Heart left ventricle (tissue), 16 donors: ENCODE measurements around the gene TNNC1. TPM values are rescaled to one million over a fixed set of nuclear protein-coding genes. Genes with fewer than 3 reads are reported as not detected.

Source experiments
- ATAC-seq, 4 donors: fragments of 200-7000 bp; cut with Tn5 transposase; one replicate each; pipeline ENCODE4 v1.9.1; 2020 to 2022; ENCODE audit warnings: moderate library complexity in 4 of 4, mild to moderate bottlenecking in 3 of 4, moderate number of reproducible peaks in 1 of 4
- DNase-seq, 5 donors: peaks; one replicate each; pipeline ENCODE4 v3.0.0-alpha.2; 2020
- H3K27ac ChIP-seq, 12 donors: fragments of 200-600 bp; sonication (generic) in 4 of 12; one replicate each; pipeline versions ENCODE4 v1.5.0 to v1.8.0; 2016 to 2022; ENCODE audit warnings: mild to moderate bottlenecking in 2 of 12
- H3K27me3 ChIP-seq, 9 donors: fragments of 200-600 bp; sonication (generic) in 2 of 9; one replicate each; pipeline versions ENCODE4 v1.5.1 to v1.8.0; 2016 to 2022; ENCODE audit warnings: mild to moderate bottlenecking in 3 of 9
- H3K36me3 ChIP-seq, 9 donors: fragments of 200-600 bp; sonication (generic) in 2 of 9; one replicate each; pipeline versions ENCODE4 v1.5.0 to v1.8.0; 2018 to 2022; ENCODE audit warnings: mild to moderate bottlenecking in 2 of 9
- H3K4me1 ChIP-seq, 12 donors: fragments of 200-600 bp; sonication (generic) in 4 of 12; one replicate each; pipeline versions ENCODE4 v1.5.0 to v1.8.0; 2016 to 2022; ENCODE audit warnings: mild to moderate bottlenecking in 3 of 12
- H3K4me3 ChIP-seq, 12 donors: fragments of 200-600 bp; sonication (generic) in 4 of 12; one replicate each; pipeline versions ENCODE4 v1.5.0 to v1.8.0; 2017 to 2022; ENCODE audit warnings: mild to moderate bottlenecking in 9 of 12, moderate library complexity in 4 of 12
- H3K9me3 ChIP-seq, 12 donors: fragments of 200-600 bp; sonication (generic) in 4 of 12; one replicate each; pipeline versions ENCODE4 v1.5.0 to v1.8.0; 2016 to 2022; ENCODE audit warnings: mild to moderate bottlenecking in 1 of 12
- POLR2A ChIP-seq, 2 donors: fragments of 450-650 bp; IDR thresholded peaks; one replicate each; pipeline ENCODE4 v1.6.1; 2017; ENCODE audit warnings: antibody characterized with exemption in 2 of 2, mild to moderate bottlenecking in 2 of 2, moderate library complexity in 2 of 2
- WGBS, 4 donors: extraction: QIAGEN DNeasy Blood & Tissue Kit in 2 of 4; methylation state at CpG; one replicate each; pipeline versions ENCODE4 v1.1.5 to v1.1.7; 2013 to 2018; 5-methylcytosine and 5-hydroxymethylcytosine counted together
- intact Hi-C, 10 donors: fragments of 100-400 bp; cut with DNase I; formaldehyde crosslinking; loops; one replicate each; pipeline versions ENCODE4 v1.11.1 to v1.14.2; 2022
- polyA plus RNA-seq, 2 donors: library from polyadenylated mRNA; stranded (reverse); fragments of 200-250 nt; gene quantifications; one replicate each; pipeline ENCODE4 v1.2.3, GENCODE V29; 2013
- total RNA-seq, 9 donors: library from RNA; depleted of rRNA in 2 of 9; stranded (reverse); fragments of >200 nt in 2 of 9; fragmentation: NEBNext Ultra II Directional in 3 of 9; extraction: Animal tissue kit (Norgen Biotek cat#: 25700) in 3 of 9; gene quantifications; one replicate each; pipeline versions ENCODE4 v1.1.0 to v1.2.4, GENCODE V29; 2016 to 2023
- TF ChIP-seq, protein P1 (sequence below), 12 donors: fragments of 200-600 bp; sonication (generic) in 4 of 12; IDR thresholded peaks; one replicate each; pipeline versions ENCODE4 v1.5.0 to v1.8.0; 2018 to 2022; ENCODE audit warnings: antibody characterized with exemption in 12 of 12, mild to moderate bottlenecking in 5 of 12
- donor health status: ischemic (EF 13 %, LVEDD 7.1; RV severe dilation, severe dysfunction).
- donor health status: healthy with polysubstance abuse.
- donor health status: DM: no; HTN: yes; CAD: no.
- donor health status: DM: no; HTN: no; CAD: no.
- donor health status: ischemic (EF 25% LVEDD 6.9; RV normal size, moderate dysfunction).
- donor health status: ischemic (EF 25% LVEDD 5.7; RV mildly dilated, moderate dysfunction).
- donor health status: healthy.
- donor health status: DM: yes; HTN: yes; CAD: no.
- donor health status: ischemic (EF 35%, LVEDD 5.7; RV mildly dilated, moderate dysfunction).
- donor health status: nonischemic (EF 11% LVEDD 7.7; RV severe dilation, severe dysfunction).
- donor health status: DM: yes; HTN: yes; CAD: no.
- donor health status: PGD.
- donor health status: ischemic (EF 29% LVEDD 5.4; RV normal size, mild dysfunction).
- donor health status: nonischemic (EF 23%, LVEDD 6.1; RV moderate dilation, normal function).

TNNC1 gene
- total and polyA plus RNA-seq, 11 donors: 4,301 to 20,003 (median 8,364) TPM

- TF ChIP-seq, protein P1, sequence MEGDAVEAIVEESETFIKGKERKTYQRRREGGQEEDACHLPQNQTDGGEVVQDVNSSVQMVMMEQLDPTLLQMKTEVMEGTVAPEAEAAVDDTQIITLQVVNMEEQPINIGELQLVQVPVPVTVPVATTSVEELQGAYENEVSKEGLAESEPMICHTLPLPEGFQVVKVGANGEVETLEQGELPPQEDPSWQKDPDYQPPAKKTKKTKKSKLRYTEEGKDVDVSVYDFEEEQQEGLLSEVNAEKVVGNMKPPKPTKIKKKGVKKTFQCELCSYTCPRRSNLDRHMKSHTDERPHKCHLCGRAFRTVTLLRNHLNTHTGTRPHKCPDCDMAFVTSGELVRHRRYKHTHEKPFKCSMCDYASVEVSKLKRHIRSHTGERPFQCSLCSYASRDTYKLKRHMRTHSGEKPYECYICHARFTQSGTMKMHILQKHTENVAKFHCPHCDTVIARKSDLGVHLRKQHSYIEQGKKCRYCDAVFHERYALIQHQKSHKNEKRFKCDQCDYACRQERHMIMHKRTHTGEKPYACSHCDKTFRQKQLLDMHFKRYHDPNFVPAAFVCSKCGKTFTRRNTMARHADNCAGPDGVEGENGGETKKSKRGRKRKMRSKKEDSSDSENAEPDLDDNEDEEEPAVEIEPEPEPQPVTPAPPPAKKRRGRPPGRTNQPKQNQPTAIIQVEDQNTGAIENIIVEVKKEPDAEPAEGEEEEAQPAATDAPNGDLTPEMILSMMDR (IDR thresholded peaks at IDR 0.05): no peak
- no peak for TF ChIP-seq POLR2A (IDR thresholded peaks at IDR 0.05)
- peaks cover 0 to 67% (median 63%) of the 10 kb centered on the region in 9 donors for H3K36me3 ChIP-seq
- no peak overlapping the region for H3K4me3 ChIP-seq
- DNase-seq (peak in 3 of 5 donors; percentile 23 to 54 (median 24)), ATAC-seq (no peak)
- no peak overlapping the region for H3K27ac ChIP-seq
- WGBS, 4 donors: 94 to 97% (median 95%) methylated on average over 20 of the region's 20 CpGs
- intact Hi-C loops: loop anchor here in 3 of 10 donors (5.0 to 10.0 kb wide), 4 partner anchors 115 to 922 kb away; partner anchors contain the start of genes GLYCTK (in 1 of the 3) and TWF2 (in 1 of the 3)
- peaks cover 0 to 34% (median 25%) of the 10 kb centered on the region in 12 donors for H3K4me1 ChIP-seq
- no peaks in the 10 kb centered on the region for H3K27me3 ChIP-seq
- H3K9me3 ChIP-seq: no peaks in the 10 kb centered on the region
Observed at GRCh38 chr3:52406791-52407510, 46.9 kb downstream of the TNNC1 start.

DNA sequence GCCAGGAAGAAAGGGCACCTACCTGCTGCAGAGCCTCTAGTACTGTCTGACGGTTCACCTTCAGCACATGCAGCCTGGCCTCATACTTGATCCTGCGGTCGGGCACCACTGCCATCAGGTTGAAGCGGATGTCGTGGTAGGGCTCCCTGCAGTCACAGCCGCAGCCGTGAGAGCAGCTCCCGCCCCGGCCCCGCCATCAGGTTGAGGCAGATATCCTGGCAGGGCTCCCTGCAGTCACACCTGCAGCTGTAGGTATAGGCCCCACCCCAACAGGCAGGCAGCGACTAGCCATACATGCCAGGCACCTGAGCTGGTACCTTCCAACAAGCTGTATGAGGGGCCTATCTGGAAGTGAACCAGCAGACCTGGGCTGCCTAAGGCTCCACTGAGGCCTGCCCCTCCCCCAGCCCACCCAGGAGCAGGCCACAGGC, 47.6 kb downstream of the TNNC1 start:
- Histone ChIP-seq H3K36me3 (peaks cover 0 to 74% (median 70%) of the 10 kb centered on the region in 9 donors), H3K27ac (no peak overlapping the region), H3K4me1 (peaks cover 0 to 29% (median 19%) of the 10 kb centered on the region in 12 donors), H3K27me3 (no peaks in the 10 kb centered on the region), H3K9me3 (no peaks in the 10 kb centered on the region), H3K4me3 (no peak overlapping the region)
- intact Hi-C loops: loop anchor here in 3 of 10 donors (5.0 to 10.0 kb wide), 4 partner anchors 114 to 921 kb away; partner anchors contain the start of genes GLYCTK (in 1 of the 3) and TWF2 (in 1 of the 3)
- ATAC-seq (no peak), DNase-seq (peak in 3 of 5 donors; percentile 20 to 55 (median 21))
- TF ChIP-seq POLR2A (IDR thresholded peaks at IDR 0.05): no peak
- TF ChIP-seq, protein P1 (IDR thresholded peaks at IDR 0.05): no peak
- 92 to 94% (median 94%) methylated on average over 8 to 11 of the region's 11 CpGs for WGBS, 4 donors

GRCh38 chr3:52405601-52406110, 48.2 kb downstream of the TNNC1 start:
- 71 to 89% (median 79%) methylated on average over 3 to 4 of the region's 4 CpGs for WGBS, 4 donors
- Histone ChIP-seq H3K36me3 (peaks cover 0 to 79% (median 76%) of the 10 kb centered on the region in 9 donors), H3K27ac (no peak overlapping the region), H3K4me3 (no peak overlapping the region), H3K4me1 (peaks cover 0 to 25% (median 17%) of the 10 kb centered on the region in 12 donors), H3K27me3 (no peaks in the 10 kb centered on the region), H3K9me3 (no peaks in the 10 kb centered on the region)
- no peak for ATAC-seq
- TF ChIP-seq POLR2A (IDR thresholded peaks at IDR 0.05): no peak
- TF ChIP-seq, protein P1 (IDR thresholded peaks at IDR 0.05): no peak
- no peak for DNase-seq
- intact Hi-C loops: loop anchor here in 3 of 10 donors (5.0 to 10.0 kb wide), 4 partner anchors 113 to 921 kb away; partner anchors contain the start of genes GLYCTK (in 1 of the 3) and TWF2 (in 1 of the 3)

DNA sequence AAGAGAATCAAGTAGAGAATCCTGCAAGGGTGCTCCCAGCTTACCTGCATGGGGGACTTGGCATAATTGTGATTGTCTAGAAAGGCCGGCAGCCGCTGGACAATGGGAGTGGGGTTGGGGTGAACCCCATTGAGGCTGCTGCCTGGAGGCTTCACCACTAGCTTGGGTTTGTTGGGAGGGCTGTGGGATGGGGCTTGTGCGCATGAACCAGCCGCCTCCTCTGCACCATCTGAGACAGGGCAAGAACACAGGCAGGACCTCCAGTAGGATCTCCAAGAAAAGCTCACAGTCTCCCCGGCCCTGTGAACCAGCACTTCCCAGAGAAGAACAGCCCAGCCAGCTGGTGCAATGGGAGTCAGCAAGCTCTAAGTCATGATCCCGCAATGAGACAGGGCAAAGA, 48.8 kb downstream of the TNNC1 start:
- H3K27me3 ChIP-seq: no peaks in the 10 kb centered on the region
- peak in 2 of 5 donors; percentile 16 to 18 for DNase-seq
- peaks cover 0 to 83% (median 76%) of the 10 kb centered on the region in 9 donors for H3K36me3 ChIP-seq
- no peak overlapping the region for H3K27ac ChIP-seq
- H3K9me3 ChIP-seq: no peaks in the 10 kb centered on the region
- TF ChIP-seq, protein P1 (IDR thresholded peaks at IDR 0.05): no peak
- no peak for TF ChIP-seq POLR2A (IDR thresholded peaks at IDR 0.05)
- no peak overlapping the region for H3K4me3 ChIP-seq
- H3K4me1 ChIP-seq: peaks cover 0 to 31% (median 19%) of the 10 kb centered on the region in 12 donors
- WGBS, 4 donors: 87 to 97% (median 95%) methylated on average over 6 of the region's 6 CpGs
- intact Hi-C loops: loop anchor here in 3 of 10 donors (5.0 to 10.0 kb wide), 4 partner anchors 113 to 920 kb away; partner anchors contain the start of genes GLYCTK (in 1 of the 3) and TWF2 (in 1 of the 3)
- ATAC-seq: no peak
